ENCODE results near the gene FOXP1. TPM values are rescaled to one million over a fixed set of nuclear protein-coding genes. Genes with fewer than 3 reads are reported as not detected.

Gene FOXP1
- total and polyA plus RNA-seq, 2 of the 8 experiments (the other 6 are each of a cell fraction or from before 2014, with no cell fraction given): 13.9 to 25.4 TPM

DNA sequence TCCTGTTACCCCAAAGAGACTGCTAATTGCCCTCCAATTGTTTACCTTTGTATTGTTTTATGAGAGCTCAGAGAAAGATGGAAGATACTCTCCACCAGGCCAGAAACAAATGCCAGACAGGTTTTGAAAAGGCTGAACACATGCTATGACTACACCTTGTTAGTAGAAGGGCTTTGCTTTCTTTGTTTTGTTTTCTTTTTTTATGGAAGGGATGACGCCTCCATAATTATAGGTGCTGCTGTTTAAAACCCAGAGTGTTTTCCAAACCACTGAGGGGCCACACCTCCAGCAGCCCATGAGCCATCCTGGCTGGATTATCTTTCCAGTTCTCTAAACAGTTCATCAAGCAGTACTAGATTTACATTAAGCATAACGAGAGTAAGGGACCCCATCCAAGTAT is 5.6 kb upstream of the FOXP1 start (continued):
- TF ChIP-seq SP4 (IDR thresholded peaks at IDR 0.05; ENCODE audit: low read length) (no peak), KDM5A (IDR thresholded peaks at IDR 0.05; ENCODE audit: low read length) (no peak), PHF8 (conservative IDR thresholded peaks at IDR 0.05; ENCODE audit: low read depth, low read length) (no peak)
- TF ChIP-seq, protein P1, sequence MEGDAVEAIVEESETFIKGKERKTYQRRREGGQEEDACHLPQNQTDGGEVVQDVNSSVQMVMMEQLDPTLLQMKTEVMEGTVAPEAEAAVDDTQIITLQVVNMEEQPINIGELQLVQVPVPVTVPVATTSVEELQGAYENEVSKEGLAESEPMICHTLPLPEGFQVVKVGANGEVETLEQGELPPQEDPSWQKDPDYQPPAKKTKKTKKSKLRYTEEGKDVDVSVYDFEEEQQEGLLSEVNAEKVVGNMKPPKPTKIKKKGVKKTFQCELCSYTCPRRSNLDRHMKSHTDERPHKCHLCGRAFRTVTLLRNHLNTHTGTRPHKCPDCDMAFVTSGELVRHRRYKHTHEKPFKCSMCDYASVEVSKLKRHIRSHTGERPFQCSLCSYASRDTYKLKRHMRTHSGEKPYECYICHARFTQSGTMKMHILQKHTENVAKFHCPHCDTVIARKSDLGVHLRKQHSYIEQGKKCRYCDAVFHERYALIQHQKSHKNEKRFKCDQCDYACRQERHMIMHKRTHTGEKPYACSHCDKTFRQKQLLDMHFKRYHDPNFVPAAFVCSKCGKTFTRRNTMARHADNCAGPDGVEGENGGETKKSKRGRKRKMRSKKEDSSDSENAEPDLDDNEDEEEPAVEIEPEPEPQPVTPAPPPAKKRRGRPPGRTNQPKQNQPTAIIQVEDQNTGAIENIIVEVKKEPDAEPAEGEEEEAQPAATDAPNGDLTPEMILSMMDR (IDR thresholded peaks at IDR 0.05; ENCODE audit: control extremely low read depth in 1 of 3, insufficient read depth in 1 of 3, low read depth in 1 of 3, low read length in 3 of 3): no peak
- TF ChIP-seq, protein P2, sequence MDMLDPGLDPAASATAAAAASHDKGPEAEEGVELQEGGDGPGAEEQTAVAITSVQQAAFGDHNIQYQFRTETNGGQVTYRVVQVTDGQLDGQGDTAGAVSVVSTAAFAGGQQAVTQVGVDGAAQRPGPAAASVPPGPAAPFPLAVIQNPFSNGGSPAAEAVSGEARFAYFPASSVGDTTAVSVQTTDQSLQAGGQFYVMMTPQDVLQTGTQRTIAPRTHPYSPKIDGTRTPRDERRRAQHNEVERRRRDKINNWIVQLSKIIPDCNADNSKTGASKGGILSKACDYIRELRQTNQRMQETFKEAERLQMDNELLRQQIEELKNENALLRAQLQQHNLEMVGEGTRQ (IDR thresholded peaks at IDR 0.05; ENCODE audit: low read length): no peak

Measured in H1 (cell line).